Fibroblast of skin of left quadriceps (primary cell): ENCODE results near the gene TRAPPC8.
"Not testable (repeated sequence)": the region's sequence is repeated elsewhere in the genome, so short reads cannot be mapped to it uniquely, and the experiment has no call there.

Experiments used
- DNase-seq, 2 experiments: peaks; one replicate each; pipeline ENCODE4 v3.0.0-alpha.2; 2013; ENCODE audit warnings: low read depth in 2 of 2

TRAPPC8 gene

DNA sequence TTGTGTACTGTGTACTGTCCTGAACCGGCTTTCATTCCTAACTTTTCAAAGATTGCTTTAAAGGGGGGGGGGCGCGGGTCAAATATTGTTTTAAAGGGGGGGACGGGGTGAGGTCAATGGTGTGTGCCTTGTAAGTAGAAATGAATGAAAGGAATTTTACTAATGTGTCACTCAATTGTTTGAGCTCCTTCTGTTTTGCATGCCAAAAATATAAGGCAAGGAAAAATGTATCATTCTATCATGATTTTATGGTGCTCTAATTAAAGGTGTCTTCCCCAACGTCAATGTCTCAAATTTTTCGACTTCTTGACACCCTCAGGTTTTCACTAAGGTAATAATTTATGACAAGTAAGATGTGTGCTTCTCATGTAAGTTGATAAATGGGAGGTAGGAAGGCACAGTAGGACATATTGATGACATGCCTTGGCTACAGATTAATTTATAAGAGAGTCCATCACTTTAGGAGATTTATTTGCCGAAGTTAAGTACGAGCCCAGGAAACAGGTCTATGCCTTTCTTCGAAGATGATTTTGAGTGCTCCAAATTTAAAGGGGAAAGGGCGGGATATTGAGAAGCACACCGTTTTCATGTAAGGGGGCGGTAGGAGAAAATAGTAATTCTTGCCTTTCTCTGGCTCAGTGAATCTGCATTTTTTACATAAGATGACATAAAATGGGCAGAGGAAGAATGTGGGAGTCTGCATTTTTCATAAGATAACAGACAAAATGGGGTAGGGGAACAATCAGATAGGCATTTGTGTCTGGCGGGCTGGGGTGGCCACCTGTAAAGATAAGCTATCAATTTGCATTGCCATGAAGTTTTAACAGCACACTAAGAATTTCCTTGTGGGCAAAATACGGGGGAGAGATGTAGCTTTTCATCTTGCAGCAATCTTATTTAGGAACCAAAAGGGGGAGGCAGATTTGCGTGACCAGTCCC lies 1.2 kb upstream of the TRAPPC8 start:
- DNase-seq, result no peak

DNA sequence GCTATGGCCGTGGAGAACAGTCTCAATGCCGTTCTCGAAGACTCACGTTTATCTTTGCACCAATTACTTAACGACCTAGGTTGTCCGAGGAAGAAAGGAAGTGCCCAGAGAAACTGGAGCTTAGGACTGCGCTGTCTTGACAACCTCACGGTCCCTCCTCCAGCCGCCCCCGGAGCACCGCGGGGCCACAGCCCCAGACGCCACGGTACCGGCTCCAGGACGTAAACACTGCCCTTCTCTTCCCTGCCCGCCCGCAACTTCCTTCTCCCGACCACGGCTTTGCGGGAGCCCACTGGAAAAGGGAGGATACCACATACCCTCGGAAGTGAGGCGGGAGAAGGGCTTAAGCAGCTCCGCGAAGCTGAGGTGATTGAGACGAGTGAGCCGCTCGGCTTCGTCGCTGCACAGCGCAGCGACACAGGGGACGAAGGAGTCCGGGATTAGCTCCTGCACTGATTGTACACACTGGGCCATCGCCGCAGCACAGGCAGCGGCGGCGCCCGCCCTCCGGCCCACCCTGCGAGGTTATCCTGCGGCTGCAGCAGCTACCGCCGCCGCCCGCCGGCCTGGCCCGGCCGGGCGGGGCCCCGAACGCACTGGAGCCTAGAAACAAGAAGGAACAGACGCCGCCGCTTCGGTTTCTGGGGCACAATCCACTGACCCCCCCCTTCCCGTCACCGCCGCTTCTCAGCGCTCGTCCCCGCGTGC lies 483 bp downstream of the TRAPPC8 start:
- no peak for DNase-seq

DNA sequence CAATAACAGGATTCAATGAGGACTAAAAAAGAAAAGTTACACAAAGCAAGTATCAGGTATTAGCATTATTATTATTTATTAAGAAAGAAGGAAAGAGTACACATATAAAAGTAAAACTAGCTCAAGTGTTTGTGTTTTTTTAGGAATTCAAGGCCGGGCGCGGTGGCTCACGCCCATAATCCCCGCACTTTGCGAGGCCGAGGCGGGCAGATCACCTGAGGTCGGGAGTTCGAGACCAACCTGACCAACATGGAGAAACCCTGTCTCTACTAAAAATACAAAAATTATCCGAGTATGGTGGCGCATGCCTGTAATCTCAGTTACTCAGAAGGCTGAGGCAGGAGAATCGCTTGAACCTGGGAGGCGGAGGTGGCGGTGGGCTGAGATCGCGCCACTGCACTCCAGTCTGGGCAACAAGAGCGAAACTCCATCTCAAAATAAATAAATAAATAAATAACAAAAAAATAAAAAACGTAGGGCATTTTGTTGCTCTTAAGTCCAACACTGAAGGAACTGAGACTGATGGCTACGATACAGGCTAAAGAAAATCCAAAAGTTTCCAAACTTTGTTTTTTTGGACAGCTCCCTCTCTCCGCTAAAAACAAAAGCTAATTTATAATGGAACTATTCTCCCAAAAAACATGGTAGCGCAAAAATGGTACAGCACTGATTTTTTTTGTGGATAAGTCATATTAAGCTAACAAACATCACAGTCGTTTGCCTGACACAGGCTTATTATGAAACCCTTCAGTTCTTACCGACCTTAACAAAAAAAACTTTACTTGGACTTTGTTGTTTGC lies 1.7 kb downstream of the TRAPPC8 start:
- DNase-seq, result no peak

DNA sequence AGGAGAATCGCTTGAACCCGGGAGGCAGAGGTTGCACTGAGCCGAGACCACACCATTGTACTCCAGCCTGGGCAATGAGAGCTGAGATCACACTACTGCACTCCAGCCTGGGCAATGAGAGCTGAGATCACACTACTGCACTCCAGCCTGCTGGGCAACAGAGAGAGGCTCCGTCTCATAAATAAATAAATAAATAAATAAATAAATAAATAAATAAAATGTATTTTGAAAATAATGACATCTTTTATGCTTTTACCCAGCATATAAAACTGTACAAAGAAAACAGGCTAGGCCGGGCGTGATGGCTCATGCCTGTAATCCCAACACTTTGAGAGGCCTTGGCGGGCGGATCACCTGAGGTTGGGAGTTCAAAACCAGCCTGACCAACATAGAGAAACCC lies 8.2 kb downstream of the TRAPPC8 start:
- not testable (repeated sequence) for DNase-seq

DNA sequence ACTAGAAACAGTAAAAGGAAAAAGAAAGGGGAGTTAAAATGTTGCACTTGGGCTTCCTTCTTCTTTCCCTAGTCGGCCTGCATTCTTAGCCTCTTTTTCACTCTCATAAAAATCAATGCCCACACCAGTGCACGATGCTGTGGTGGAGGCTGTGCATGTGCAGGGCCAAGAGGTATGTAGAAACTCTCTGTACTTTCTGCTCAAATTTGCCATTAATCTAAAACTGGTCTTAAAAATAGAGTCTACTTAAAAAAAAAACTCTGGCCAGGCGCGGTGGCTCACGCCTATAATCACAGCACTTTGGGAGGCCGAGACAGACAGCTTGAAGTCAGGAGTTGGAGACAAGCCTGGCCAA lies 11.1 kb downstream of the TRAPPC8 start:
- DNase-seq, result no peak

DNA sequence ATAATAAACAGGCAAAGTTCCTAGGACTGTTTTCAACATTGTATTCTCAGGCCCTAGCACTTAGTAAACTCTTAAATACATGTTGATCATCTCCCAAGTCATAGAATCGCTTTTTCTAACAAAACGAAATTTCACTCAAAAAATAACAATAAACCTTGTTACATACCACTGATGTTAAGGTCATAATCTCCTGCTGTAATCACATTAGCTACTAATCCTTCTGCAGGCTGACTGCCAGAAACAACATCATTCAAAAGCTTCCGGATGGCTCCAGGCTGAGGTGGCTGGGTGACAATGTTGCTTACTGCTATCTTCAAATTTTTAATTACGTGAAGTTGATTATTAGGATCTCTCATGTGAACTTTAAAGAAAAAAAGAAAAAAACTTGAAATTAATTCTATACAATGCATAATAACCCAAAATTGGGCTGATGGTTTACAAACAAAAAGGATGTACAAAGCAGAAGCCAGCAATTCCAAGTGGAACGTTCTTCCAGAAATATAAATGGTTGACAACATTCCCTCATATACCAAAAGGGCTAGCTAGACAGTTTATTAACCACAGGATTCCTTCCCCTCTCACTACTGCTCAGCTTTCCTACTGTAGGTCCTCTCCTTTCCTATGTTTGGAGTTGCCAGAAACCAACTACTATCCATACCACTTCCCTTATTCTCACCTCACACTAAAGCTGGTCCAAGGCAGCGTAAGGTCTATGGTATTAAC lies 11.6 kb downstream of the TRAPPC8 start:
- no peak for DNase-seq

DNA sequence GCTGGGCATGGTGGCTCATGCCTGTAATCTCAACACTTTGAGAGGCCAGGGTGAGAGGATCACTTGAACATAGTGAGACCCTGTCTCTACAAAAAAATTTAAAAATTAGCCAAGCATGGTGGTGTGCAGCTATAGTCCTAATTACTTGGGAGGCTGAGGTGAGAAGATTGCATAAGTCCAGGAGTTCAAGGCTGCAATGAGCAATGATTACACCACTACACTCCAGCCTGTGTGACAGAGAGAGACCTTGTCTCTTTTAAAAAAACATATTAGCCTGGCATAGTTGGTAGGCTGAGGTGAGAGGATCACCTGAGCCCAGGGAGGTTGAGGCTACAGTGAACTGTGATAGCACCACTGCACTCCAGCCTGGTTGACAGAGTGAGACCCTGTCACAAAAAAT lies 13.7 kb downstream of the TRAPPC8 start:
- DNase-seq, result no peak

DNA sequence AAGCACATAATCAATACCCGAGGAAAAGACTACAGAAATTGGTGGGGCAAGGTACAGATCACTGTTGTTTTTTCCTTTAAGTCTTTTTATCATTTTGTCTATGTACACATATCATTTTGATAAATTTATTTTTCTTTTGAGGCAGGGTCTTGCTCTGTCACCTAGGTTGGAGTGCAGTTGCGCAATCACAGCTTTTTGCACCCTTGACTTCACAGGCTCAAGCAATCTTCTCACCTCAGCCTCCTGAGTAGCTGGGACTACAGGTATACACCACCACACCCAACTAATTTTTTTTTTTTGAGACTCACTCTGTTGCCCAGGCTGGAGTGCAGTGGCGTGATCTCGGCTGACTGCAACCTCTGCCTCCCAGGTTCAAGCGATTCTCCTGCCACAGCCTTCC lies 15.9 kb downstream of the TRAPPC8 start:
- DNase-seq, result not testable (repeated sequence)

DNA sequence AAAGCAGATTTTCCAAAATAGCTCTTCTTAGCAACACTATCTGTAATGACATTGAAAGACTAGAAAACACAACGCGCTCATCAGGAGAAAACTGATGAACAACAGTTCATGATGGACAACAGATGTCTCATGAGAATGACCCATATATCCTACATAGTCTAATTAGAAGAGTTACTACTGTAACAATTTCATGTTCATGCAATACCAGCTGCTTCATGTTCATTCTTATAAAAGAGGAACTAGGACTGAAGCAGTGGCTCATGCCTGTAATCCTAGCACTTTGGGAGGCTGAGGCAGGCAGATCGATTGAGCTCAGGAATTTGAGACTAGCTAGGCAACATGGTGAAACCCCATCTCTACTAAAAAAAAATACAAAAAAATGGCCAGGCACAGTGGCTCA lies 22.7 kb downstream of the TRAPPC8 start:
- no peak for DNase-seq

DNA sequence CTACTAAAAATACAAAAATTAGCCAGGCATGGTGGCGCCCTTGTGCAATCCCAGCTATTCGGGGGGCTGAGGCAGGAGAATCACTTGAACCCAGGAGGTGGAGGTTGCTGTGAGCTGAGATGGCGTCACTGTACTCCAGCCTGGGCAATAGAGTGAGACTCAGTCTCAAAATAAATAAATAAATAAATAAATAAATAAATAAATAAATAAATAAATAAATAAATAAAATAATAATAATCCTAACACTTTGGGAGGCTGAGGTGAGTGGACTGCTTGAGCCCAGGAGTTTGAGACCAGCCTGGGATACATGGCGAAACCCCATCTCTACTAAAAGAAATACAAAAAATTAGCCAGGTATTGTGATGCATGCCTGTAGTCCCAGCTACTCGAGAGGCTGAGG lies 23.6 kb downstream of the TRAPPC8 start:
- not testable (repeated sequence) for DNase-seq

DNA sequence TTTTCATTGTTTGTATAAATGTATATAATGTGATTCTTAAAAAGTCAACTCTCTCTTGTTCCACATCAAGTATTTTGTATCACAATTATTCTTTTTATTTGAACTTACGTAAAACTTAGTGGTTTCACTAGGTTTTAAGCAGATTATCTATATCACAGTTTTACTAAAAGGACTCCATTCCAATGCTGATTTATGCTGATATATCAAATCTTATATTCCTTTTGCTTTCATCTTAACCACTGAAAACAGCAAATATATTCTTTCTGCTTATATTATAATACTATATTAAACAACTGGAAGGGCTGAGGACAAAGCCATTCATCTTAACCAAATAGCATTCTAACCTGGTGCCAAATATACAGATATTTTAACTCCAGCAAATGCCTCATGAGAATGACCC lies 24.2 kb downstream of the TRAPPC8 start:
- DNase-seq, result no peak

DNA sequence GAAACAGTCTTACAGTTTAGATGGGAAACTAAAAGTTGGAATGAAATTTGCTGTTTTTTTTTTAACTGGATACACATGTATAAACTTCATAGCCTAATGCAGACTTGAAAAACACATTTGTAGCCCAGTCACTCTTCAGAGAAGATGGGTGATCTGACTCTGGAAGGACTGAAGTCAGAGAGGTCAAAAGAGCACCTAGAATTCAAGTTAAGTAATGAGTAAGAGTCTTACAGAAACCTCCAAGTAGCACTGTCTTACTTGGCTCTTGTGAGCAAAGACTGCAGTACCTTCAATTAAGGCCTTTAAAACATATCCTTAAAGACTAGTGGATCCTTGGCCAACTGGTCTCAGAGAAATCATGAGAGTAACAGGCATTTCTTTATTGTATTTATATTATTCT lies 41.9 kb downstream of the TRAPPC8 start:
- no peak for DNase-seq

DNA sequence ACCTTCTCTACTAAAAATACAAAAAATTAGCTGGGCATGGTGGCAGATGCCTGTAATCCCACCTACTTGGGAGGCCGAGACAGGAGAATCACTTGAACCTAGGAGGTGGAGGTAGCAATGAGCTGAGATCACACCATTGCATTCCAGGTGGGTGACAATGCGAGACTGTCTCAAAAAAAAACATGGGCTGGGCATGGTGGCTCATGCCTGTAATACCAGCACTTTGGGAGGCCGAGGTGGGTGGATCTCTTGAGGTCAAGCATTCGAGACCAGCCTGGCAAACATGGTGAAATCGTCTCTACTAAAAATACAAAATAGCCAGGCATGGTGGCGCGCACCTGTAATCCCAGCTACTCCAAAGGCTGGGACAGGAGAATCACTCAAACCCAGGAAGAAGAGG lies 43.2 kb downstream of the TRAPPC8 start:
- not testable (repeated sequence) for DNase-seq

DNA sequence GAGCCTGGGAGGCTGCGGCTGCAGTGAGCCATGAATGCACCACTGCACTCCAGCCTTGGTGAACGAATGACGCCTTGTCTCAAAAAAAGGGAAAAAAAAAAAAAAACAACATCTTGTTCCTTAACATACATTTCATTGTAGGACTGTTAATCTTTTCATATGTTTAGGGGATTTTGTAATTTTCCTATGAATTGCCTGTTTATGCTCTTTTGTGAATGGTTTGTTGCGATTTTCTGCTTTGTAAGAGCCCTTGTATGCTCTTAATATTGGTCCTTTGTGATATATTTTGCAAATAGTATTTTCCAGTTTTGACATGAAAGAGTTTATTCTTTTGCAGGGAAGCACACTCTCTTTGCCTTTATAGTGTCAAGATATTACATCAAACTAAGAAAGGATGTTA lies 50.0 kb downstream of the TRAPPC8 start:
- DNase-seq, result no peak

DNA sequence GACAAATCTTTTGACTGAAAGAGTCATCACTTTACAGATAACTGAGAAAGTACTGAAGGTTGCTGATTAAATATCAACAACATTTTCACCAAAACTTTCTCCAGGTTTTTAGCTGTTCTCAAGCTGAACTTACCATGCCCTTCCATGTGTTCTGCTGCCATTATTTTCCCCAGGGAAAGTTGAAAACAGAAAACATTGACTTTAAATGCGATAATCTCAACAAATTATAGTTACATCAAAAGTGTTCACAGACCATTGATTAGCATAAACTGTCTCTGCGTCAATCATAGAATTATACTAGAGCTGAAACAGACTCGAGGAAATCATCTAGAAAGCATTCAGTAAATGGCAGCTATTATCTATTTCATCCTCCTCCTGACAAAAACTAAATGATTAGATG lies 51.4 kb downstream of the TRAPPC8 start:
- DNase-seq, result no peak

DNA sequence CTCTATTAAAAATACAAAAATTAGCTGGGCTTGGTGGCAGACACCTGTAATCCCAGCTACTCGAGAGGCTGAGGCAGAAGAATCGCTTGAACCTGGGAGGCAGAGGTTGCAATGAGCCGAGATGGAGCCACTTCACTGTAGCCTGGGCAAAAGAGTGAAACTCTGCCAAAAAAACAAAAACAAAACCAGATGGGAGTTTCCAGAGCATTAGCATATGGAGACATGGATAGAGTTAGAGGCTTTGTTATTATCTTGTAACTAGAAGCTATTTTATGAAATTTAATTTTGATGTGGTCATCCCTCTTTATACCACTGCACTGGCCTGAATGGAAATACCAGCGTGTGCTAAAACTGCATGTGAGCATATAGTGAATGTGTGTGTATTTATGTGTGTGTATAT lies 58.9 kb downstream of the TRAPPC8 start:
- DNase-seq, result no peak

DNA sequence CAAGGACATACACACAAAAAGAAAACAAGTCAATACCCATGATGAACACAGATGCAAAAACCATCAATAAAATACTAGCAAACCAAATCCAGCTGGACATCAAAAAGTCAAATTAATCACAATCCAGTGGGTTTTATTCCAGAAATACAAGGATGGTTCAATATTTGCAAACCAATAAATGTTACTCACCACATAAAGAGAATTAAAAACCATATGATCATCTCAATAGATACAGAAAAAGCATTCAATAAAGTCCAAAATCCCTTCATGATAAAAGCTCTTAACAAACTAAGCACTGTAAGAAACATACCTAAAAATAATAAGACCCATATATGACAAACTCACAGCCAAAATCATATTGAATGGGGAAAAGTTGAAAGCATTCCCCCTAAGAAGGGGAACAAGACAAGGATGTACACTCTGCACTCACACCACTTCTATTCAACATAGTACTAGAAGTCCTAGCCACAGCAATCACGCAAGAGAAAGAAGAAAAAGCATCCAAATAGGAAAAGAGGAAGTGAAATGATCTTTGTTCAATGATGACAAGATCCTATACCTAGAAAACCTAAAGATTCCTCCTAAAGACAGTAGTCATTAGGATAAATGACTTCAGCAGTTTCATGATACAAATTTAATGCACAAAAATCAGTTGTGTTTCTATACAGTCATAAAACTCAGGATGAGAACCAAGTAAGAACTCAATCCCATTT lies 62.6 kb downstream of the TRAPPC8 start:
- DNase-seq, result no peak

DNA sequence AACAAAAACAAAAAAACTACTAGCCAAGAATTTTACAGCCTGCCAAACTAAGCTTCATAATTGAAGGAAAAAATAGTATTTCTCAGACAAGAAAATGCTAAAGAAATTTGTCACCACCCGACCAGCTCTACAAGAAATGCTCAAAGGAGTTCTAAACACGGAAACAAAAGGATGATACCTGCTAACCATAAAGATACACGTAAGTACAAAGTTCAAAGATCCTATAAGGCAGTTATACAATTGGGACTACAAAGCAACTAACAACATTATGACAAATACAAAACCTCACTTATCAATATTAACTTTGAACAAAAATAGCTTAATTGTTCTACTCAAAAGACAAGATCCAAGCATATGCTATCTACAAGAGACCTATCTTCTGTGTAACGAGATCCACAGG lies 64.6 kb downstream of the TRAPPC8 start:
- no peak for DNase-seq

DNA sequence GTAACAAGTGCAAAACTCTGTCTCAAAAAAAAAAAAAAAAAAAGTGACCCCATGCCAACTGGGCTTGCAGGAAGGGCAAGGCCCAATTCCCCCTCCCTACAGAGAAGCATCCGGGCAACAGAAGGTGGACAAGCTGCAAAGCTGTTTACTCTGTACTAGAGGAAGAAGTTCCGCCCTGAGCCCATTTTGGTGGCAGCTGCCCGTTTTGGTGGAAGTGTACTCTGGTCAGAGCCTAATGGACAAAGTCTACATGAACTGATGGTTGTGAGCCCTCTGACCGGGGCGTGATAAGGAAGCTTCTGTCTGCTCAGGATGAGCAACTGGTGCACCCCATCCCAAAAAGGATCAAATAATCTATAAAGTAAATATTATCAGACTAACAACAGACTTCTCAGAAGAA lies 65.0 kb downstream of the TRAPPC8 start:
- DNase-seq, result no peak

DNA sequence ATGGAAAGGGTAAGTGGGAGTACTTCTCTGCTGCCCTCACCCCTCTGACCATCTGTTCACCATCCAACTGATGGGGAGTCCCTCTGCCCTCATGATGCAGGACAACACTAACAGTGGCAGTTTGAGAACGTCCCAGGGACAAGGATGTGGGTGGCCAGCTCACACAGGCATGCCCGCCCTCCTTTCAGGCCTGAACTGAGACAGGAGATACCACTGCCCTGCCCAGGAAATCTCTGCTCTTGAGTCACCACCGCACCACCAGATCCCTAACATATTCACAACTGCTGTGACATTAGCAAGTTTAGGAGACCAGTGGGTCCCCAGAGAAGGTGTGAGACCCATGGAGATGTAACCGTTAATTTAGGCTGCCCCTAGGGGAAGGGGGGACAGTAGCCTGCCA lies 66.2 kb downstream of the TRAPPC8 start:
- no peak for DNase-seq

DNA sequence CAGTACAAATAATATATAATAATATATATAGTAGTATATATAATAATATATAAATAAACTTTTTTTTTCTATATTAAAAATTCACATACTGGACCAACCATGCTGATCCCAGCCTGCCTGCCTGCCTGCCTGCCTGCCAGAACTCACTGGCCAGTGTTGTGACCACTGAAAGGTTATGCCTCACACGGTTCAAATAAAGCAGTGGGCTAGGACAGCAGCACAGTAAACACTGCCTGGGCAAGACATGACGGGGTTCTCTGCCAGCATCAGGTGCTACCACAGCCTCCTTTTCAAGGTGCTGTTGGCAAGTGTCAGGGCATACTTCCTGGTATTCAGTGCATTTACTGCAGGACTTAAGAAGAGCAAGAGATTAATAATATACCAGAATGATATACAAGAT lies 67.6 kb downstream of the TRAPPC8 start:
- no peak for DNase-seq
